Mesothelial cell of epicardium (in vitro differentiated cells): ENCODE results near the gene GOLGB1. TPM values are rescaled to one million over a fixed set of nuclear protein-coding genes. Genes with fewer than 3 reads are reported as not detected.
"Not testable (repeated sequence)": the region's sequence is repeated elsewhere in the genome, so short reads cannot be mapped to it uniquely, and the experiment has no call there.

Experiments
- DNase-seq, 2 experiments: peaks; one replicate each; pipeline ENCODE4 v3.0.0; 2021; ENCODE audit warnings: low spot score in 2 of 2; ENCODE audit not compliant: unreplicated experiment in 2 of 2
- H3K27ac Mint-ChIP-seq: 2 replicates; pipeline ENCODE4 v1.8.0; 2021; ENCODE audit warnings: mixed read lengths
- H3K27me3 Mint-ChIP-seq: 2 replicates; pipeline ENCODE4 v1.8.0; 2021; ENCODE audit warnings: low read depth, mixed read lengths
- H3K36me3 Mint-ChIP-seq: 2 replicates; pipeline ENCODE4 v1.8.0; 2021; ENCODE audit warnings: mixed read lengths
- H3K4me1 Mint-ChIP-seq: 2 replicates; pipeline ENCODE4 v1.8.0; 2021; ENCODE audit warnings: mixed read lengths
- H3K4me3 Mint-ChIP-seq: 2 replicates; pipeline ENCODE4 v1.8.0; 2021; ENCODE audit warnings: mild to moderate bottlenecking, moderate library complexity, mixed read lengths
- H3K9me3 Mint-ChIP-seq: 2 replicates; pipeline ENCODE4 v1.8.0; 2021; ENCODE audit warnings: mixed read lengths
- CTCF ChIP-seq: fragments of 200-600 bp; sonication (generic); IDR thresholded peaks from one replicate; pipeline ENCODE4 v1.5.0; 2021; ENCODE audit warnings: antibody characterized with exemption; ENCODE audit not compliant: unreplicated experiment
- total RNA-seq: library from RNA; stranded (reverse); gene quantifications from 3 replicates; pipeline ENCODE4 v1.2.1, GENCODE V29; 2021

GOLGB1 gene
- total RNA-seq, 1 donor from 2014 or later: 79.4 TPM

- H3K36me3 Mint-ChIP-seq: peaks cover 41% of the 10 kb centered on the region
- no peaks in the 10 kb centered on the region for H3K4me1 Mint-ChIP-seq
- no peak for DNase-seq
- H3K27ac Mint-ChIP-seq: no peak overlapping the region
- H3K27me3 Mint-ChIP-seq: no peaks in the 10 kb centered on the region
- H3K9me3 Mint-ChIP-seq: no peaks in the 10 kb centered on the region
- H3K4me3 Mint-ChIP-seq: no peak overlapping the region
- TF ChIP-seq CTCF: no peak
Measured at GRCh38 chr3:121781611-121782010, 32.1 kb upstream of the GOLGB1 start.

DNA sequence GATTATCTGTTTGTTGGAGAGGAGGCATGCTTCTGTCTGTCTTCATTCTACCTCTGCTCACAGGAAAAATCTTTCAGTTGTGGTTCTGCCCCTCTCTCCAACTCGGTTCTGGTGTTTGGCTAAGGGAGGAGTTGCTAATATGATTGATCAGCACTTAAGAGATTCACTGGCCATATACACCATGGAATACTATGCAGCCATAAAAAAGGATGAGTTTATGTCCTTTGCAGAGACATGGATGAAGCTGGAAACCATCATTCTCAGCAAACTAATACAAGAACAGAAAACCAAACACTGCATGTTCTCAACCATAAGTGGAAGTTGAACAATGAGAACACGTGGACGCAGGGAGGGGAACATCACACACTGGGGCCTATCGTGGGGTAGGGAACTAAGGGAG is 25.6 kb upstream of the GOLGB1 start:
- peaks cover 63% of the 10 kb centered on the region for H3K36me3 Mint-ChIP-seq
- not testable (repeated sequence) for H3K27me3 Mint-ChIP-seq, DNase-seq, H3K27ac Mint-ChIP-seq, H3K4me3 Mint-ChIP-seq, H3K4me1 Mint-ChIP-seq
- peaks cover 16% of the 10 kb centered on the region for H3K9me3 Mint-ChIP-seq

DNA sequence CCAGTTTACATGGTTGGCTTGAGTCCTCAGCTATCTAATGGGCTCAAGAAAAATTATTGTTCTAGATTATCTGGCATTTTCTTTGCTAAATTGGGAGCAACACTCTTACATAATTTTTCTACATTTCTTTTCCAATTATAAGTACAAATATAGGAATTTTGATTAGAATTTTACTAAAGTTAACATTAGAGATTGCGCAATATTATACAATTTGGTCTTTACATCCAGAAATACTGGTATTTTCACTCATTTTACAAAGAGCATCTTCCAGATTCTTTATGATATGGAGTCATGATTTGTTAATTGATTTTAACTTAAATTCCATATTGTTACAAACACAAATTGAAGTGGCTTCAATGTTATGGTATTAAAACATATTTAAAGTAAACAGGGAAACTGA is 19.7 kb upstream of the GOLGB1 start:
- Mint-ChIP-seq H3K36me3 (peaks cover 31% of the 10 kb centered on the region), H3K4me1 (peaks cover 5% of the 10 kb centered on the region)

DNA sequence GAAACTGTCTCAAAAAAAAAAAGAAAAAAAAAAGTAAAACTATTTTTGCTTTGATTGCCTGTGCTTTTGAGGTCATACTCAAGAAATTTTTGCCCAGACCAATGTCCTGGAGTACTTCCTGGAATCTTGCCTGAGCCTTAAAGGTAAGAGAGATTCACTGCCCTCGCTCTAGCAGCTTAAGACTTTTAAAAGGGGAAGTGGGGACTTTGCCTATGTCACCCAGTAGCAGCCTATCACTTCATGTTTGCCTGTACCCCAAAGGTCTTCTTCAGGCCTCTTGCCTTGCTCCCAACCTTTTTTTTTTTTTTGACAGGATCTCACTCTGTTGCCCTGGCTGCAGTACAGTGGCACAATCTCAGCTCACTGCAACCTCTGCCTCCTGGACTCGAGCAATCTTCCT is 18.9 kb upstream of the GOLGB1 start:
- peaks cover 23% of the 10 kb centered on the region for H3K36me3 Mint-ChIP-seq
- H3K4me1 Mint-ChIP-seq: peaks cover 6% of the 10 kb centered on the region
- H3K27ac Mint-ChIP-seq: no peak overlapping the region
- DNase-seq: no peak
- no peak overlapping the region for H3K4me3 Mint-ChIP-seq
- H3K27me3 Mint-ChIP-seq: peaks cover 2% of the 10 kb centered on the region
- TF ChIP-seq CTCF: no peak
- peaks cover 1% of the 10 kb centered on the region for H3K9me3 Mint-ChIP-seq

More for the DNA sequence above, 19.7 kb upstream of the GOLGB1 start:
- no peak overlapping the region for H3K27ac Mint-ChIP-seq
- H3K9me3 Mint-ChIP-seq: peaks cover 8% of the 10 kb centered on the region
- DNase-seq: no peak
- TF ChIP-seq CTCF: no peak
- H3K27me3 Mint-ChIP-seq: peaks cover 2% of the 10 kb centered on the region
- H3K4me3 Mint-ChIP-seq: no peak overlapping the region

GRCh38 chr3:121759541-121760202 is 10.1 kb upstream of the GOLGB1 start:
- DNase-seq: no peak
- no peak for TF ChIP-seq CTCF
- peaks cover 41% of the 10 kb centered on the region for H3K27me3 Mint-ChIP-seq
- no peaks in the 10 kb centered on the region for H3K9me3 Mint-ChIP-seq
- no peaks in the 10 kb centered on the region for H3K36me3 Mint-ChIP-seq
- peaks cover 6% of the 10 kb centered on the region for H3K4me1 Mint-ChIP-seq
- no peak overlapping the region for H3K27ac Mint-ChIP-seq
- H3K4me3 Mint-ChIP-seq: no peak overlapping the region

- Mint-ChIP-seq H3K9me3 (no peaks in the 10 kb centered on the region), H3K27me3 (peaks cover 45% of the 10 kb centered on the region), H3K4me3 (no peak overlapping the region), H3K36me3 (no peaks in the 10 kb centered on the region), H3K27ac (no peak overlapping the region), H3K4me1 (no peaks in the 10 kb centered on the region)
- DNase-seq: no peak
- no peak for TF ChIP-seq CTCF
Measured at GRCh38 chr3:121758727-121759450, 9.3 kb upstream of the GOLGB1 start.
